ENCODE results near the gene SGMS2.

SGMS2 gene

DNA sequence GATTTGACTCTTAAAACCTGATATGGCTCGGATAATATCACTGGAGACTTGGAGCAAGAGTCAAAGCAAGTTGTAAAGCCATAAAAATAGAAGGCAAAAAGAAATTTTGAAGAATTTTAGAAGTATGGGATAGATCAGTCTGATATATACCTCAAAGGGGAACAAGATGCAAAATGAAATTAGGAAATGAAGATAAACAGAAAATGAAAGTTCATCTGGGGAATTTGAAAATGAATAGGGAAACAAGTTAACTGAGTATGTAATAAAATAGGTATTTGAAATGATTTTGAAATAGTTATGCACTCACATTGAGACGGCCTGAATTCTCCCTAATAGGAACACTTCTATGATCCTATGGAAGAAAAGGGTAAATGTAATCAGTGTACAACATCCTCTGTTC, 112.3 kb downstream of the SGMS2 start:
- Histone ChIP-seq H3K27ac (ENCODE audit: low read depth, low read length) (no peak overlapping the region), H3K4me3 (ENCODE audit: low read depth, low read length) (no peak overlapping the region), H3K27me3 (ENCODE audit: control insufficient read depth, insufficient read depth, low read length) (peaks cover 12% of the 10 kb centered on the region), H3K9ac (ENCODE audit: low read depth, low read length) (no peak overlapping the region), H3K4me1 (ENCODE audit: control insufficient read depth, insufficient read depth, low read length) (peaks cover 9% of the 10 kb centered on the region; the same call in 1 of the 2 replicates), H3K9me3 (ENCODE audit: control insufficient read depth, insufficient read depth, low read length) (no peaks in the 10 kb centered on the region), H3K36me3 (ENCODE audit: control insufficient read depth, insufficient read depth, low read length) (0 out of 2 replicates have a peak, but pooled peaks cover 3% of the 10 kb centered on the region)

DNA sequence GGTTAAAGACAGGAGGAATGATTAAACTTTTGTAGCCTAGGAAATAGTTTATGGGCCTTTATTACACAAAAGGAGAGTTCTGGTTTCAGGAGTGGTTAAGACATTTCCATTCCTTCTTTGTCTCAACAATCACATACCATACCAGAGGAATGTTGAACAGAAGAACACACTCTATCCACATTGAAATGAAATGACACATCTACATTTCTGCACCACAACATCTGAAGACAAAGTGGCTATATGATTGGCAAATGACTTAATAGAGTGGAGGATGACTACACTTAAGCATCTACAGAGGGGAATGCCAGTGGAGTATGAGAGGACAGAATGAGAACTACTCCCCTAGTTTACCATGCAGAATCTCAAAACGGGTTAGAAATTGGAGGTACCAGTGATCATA, 114.6 kb downstream of the SGMS2 start:
- Histone ChIP-seq H3K27me3 (ENCODE audit: control insufficient read depth, insufficient read depth, low read length) (no peaks in the 10 kb centered on the region), H3K4me1 (ENCODE audit: control insufficient read depth, insufficient read depth, low read length) (no peaks in the 10 kb centered on the region), H3K27ac (ENCODE audit: low read depth, low read length) (no peak overlapping the region), H3K9ac (ENCODE audit: low read depth, low read length) (no peak overlapping the region), H3K9me3 (ENCODE audit: control insufficient read depth, insufficient read depth, low read length) (no peaks in the 10 kb centered on the region), H3K36me3 (ENCODE audit: control insufficient read depth, insufficient read depth, low read length) (0 out of 2 replicates have a peak, but pooled peaks cover 3% of the 10 kb centered on the region), H3K4me3 (ENCODE audit: low read depth, low read length) (no peak overlapping the region)

DNA sequence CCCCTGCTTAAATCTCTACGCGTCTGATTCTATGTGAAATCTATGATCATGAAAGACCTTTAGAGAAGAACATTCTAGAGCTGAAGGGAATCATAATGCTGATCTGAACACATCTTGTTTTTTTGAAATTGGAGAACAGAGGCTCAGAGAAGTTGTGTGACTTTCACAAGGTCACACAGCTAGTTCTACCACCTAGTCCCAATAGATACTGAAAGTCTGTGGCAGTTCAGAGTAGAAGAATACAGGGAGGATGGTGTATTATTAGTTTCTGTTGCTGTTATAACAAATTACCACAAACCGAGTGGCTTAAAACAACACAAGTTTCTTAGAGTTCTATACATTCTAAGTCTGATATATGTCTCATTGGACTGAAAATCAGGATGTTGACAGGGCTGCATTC, 121.1 kb downstream of the SGMS2 start:
- no peaks in the 10 kb centered on the region for H3K9me3 ChIP-seq (ENCODE audit: control insufficient read depth, insufficient read depth, low read length)

DNA sequence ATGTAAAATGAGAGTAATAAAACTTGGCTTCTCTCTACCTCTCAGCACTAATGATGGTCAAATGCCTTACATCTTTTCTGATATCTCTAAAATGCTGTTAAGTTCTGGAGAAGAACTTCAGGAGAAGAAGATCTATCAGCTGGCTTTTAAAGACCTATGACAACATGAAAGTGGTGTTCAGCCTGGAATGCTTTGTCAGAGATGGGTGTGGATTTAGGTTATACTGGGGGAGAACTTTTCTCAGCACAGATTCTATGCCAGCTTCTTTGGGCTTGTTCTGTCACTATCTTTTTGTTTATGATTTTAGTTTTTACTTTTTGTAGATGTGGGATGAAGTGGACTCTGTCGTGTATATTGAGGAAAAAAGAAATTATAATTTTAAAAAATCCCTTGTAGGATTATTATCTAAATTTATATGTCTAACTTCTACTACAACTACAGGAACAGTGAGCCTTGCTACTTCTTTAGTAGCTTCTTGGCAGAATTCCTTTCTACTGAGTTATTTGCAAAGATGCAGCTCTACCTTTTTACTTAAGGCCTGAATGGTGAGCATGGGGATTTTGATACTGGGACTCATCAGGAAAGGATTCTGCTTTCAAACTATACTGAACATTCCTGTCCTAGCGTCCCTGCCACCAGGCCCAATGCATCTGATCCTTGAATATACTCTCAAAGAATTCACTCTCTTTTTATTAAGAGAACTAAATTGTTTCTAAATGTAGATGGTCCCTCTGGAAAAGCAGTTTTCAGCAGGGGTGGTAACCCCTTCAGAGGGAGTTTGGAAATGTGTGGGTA, 126.2 kb downstream of the SGMS2 start:
- peaks cover 4% of the 10 kb centered on the region; the same call in 1 of the 2 replicates for H3K9me3 ChIP-seq (ENCODE audit: control insufficient read depth, insufficient read depth, low read length)
- peaks cover 30% of the 10 kb centered on the region for H3K36me3 ChIP-seq (ENCODE audit: control insufficient read depth, insufficient read depth, low read length)
- H3K27me3 ChIP-seq (ENCODE audit: control insufficient read depth, insufficient read depth, low read length) = no peaks in the 10 kb centered on the region
- no peak overlapping the region for H3K27ac ChIP-seq (ENCODE audit: low read depth, low read length)
- H3K9ac ChIP-seq (ENCODE audit: low read depth, low read length) = no peak overlapping the region
- H3K4me3 ChIP-seq (ENCODE audit: low read depth, low read length) = no peak overlapping the region
- H3K4me1 ChIP-seq (ENCODE audit: control insufficient read depth, insufficient read depth, low read length) = no peaks in the 10 kb centered on the region

More for the DNA sequence above, 121.1 kb downstream of the SGMS2 start:
- Histone ChIP-seq H3K36me3 (ENCODE audit: control insufficient read depth, insufficient read depth, low read length) (peaks cover 29% of the 10 kb centered on the region), H3K9ac (ENCODE audit: low read depth, low read length) (no peak overlapping the region), H3K27ac (ENCODE audit: low read depth, low read length) (no peak overlapping the region), H3K4me3 (ENCODE audit: low read depth, low read length) (no peak overlapping the region), H3K27me3 (ENCODE audit: control insufficient read depth, insufficient read depth, low read length) (no peaks in the 10 kb centered on the region), H3K4me1 (ENCODE audit: control insufficient read depth, insufficient read depth, low read length) (no peaks in the 10 kb centered on the region)

DNA sequence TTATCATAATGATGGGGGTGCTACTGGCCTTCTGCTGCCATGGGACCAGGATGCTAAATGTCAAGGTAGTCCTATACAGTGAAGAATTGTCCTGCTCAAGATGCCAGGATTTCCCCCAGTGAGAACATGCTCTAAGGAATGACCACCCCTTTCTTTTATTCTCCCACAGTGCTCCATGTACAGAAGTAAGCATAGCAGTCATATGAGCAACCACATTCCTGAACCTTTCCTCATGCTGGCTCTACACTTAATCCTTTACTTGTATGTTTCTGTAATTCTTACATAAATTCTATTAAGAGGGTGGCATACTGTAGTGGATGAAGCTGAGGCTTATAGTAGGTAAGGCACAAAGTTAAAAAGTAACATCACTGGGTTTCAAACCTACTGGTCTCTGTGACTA, 126.8 kb downstream of the SGMS2 start:
- Histone ChIP-seq H3K4me3 (ENCODE audit: low read depth, low read length) (no peak overlapping the region), H3K9me3 (ENCODE audit: control insufficient read depth, insufficient read depth, low read length) (peaks cover 10% of the 10 kb centered on the region; the same call in 1 of the 2 replicates), H3K27ac (ENCODE audit: low read depth, low read length) (no peak overlapping the region), H3K36me3 (ENCODE audit: control insufficient read depth, insufficient read depth, low read length) (peaks cover 29% of the 10 kb centered on the region), H3K4me1 (ENCODE audit: control insufficient read depth, insufficient read depth, low read length) (no peaks in the 10 kb centered on the region), H3K27me3 (ENCODE audit: control insufficient read depth, insufficient read depth, low read length) (no peaks in the 10 kb centered on the region), H3K9ac (ENCODE audit: low read depth, low read length) (no peak overlapping the region)

DNA sequence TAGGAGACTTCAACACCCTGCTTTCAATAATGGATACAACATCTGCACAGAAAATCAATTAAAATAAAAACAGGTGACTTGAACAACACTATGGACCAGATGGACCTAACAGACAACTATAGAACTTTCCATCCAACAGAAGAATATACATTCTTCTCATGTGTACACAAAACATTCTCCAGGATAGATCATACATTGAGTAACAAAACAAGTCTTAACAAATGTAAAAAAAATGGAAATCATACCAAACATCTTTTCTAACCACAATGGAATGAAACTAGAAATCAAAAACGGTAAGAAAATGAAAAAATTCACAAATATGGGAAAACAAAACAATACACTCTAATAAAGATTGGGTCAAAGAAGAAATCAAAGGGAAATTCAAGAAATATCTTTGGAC, 131.3 kb downstream of the SGMS2 start:
- H3K9ac ChIP-seq (ENCODE audit: low read depth, low read length) = no peak overlapping the region
- H3K27me3 ChIP-seq (ENCODE audit: control insufficient read depth, insufficient read depth, low read length) = no peaks in the 10 kb centered on the region
- H3K36me3 ChIP-seq (ENCODE audit: control insufficient read depth, insufficient read depth, low read length) = peaks cover 4% of the 10 kb centered on the region; the same call in 1 of the 2 replicates
- no peak overlapping the region for H3K4me3 ChIP-seq (ENCODE audit: low read depth, low read length)
- peaks cover 13% of the 10 kb centered on the region; the same call in 1 of the 2 replicates for H3K9me3 ChIP-seq (ENCODE audit: control insufficient read depth, insufficient read depth, low read length)
- H3K4me1 ChIP-seq (ENCODE audit: control insufficient read depth, insufficient read depth, low read length) = no peaks in the 10 kb centered on the region
- no peak overlapping the region for H3K27ac ChIP-seq (ENCODE audit: low read depth, low read length)

Measured in HUES48 (cell line).